HG03521 (cell line): Measurements from ENCODE around the gene NCBP3.
"Not testable (repeated sequence)": the region's sequence is repeated elsewhere in the genome, so short reads cannot be mapped to it uniquely, and the experiment has no call there.

ENCODE experiments used
- ATAC-seq: cut with Tn5 transposase; IDR thresholded peaks from one replicate; pipeline ENCODE4 v1.9.1; 2021; ENCODE audit warnings: mild to moderate bottlenecking, moderate library complexity; ENCODE audit not compliant: unreplicated experiment

The NCBP3 gene

GRCh38 chr17:3848229-3848835 is 2.3 kb upstream of the NCBP3 start:
- no peak for ATAC-seq

GRCh38 chr17:3847165-3847670 is 1.2 kb upstream of the NCBP3 start:
- ATAC-seq, result no peak

- ATAC-seq, result no peak
Measured at GRCh38 chr17:3846437-3847164, 555 bp upstream of the NCBP3 start.

- ATAC-seq, result peak; percentile 18
Measured at GRCh38 chr17:3845291-3845620, 790 bp downstream of the NCBP3 start.

- not testable (repeated sequence) for ATAC-seq
Measured at GRCh38 chr17:3844556-3844955, 1.5 kb downstream of the NCBP3 start.

GRCh38 chr17:3843935-3844516 is 2.0 kb downstream of the NCBP3 start:
- no peak for ATAC-seq

GRCh38 chr17:3838206-3838605 is 7.8 kb downstream of the NCBP3 start:
- no peak for ATAC-seq

GRCh38 chr17:3836551-3836950 is 9.5 kb downstream of the NCBP3 start:
- ATAC-seq, result no peak

- ATAC-seq, result no peak
Measured at GRCh38 chr17:3835410-3836229, 10.4 kb downstream of the NCBP3 start.

GRCh38 chr17:3834811-3835210 is 11.2 kb downstream of the NCBP3 start:
- no peak for ATAC-seq

- no peak for ATAC-seq
Measured at GRCh38 chr17:3828852-3829232, 17.2 kb downstream of the NCBP3 start.

GRCh38 chr17:3828151-3828851 is 17.7 kb downstream of the NCBP3 start:
- ATAC-seq, result no peak

- no peak for ATAC-seq
Measured at GRCh38 chr17:3827124-3827773, 18.8 kb downstream of the NCBP3 start.

- no peak for ATAC-seq
Measured at GRCh38 chr17:3826191-3826590, 19.9 kb downstream of the NCBP3 start.

- no peak for ATAC-seq
Measured at GRCh38 chr17:3821101-3821500, 24.9 kb downstream of the NCBP3 start.

- ATAC-seq, result no peak
Measured at GRCh38 chr17:3818786-3819185, 27.3 kb downstream of the NCBP3 start.

GRCh38 chr17:3817851-3818605 is 28.0 kb downstream of the NCBP3 start:
- no peak for ATAC-seq

- no peak for ATAC-seq
Measured at GRCh38 chr17:3815925-3816324, 30.1 kb downstream of the NCBP3 start.

- ATAC-seq, result no peak
Measured at GRCh38 chr17:3815122-3815521, 30.9 kb downstream of the NCBP3 start.

GRCh38 chr17:3814361-3814760 is 31.7 kb downstream of the NCBP3 start:
- no peak for ATAC-seq
